PC-9 (cell line): ENCODE data around the gene HOXB9.

Experiments
- EZH2 ChIP-seq: fragments of 200-600 bp; sonication (generic); IDR thresholded peaks from 2 replicates; pipeline ENCODE4 v1.8.0; 2017; ENCODE audit warnings: antibody characterized with exemption, low read depth
- TF ChIP-seq, protein P1 (sequence below): fragments of 200-600 bp; sonication (generic); conservative IDR thresholded peaks from 2 replicates; pipeline ENCODE4 v1.6.1; 2017; ENCODE audit warnings: mixed run types, antibody characterized with exemption, mild to moderate bottlenecking, moderate library complexity

DNA sequence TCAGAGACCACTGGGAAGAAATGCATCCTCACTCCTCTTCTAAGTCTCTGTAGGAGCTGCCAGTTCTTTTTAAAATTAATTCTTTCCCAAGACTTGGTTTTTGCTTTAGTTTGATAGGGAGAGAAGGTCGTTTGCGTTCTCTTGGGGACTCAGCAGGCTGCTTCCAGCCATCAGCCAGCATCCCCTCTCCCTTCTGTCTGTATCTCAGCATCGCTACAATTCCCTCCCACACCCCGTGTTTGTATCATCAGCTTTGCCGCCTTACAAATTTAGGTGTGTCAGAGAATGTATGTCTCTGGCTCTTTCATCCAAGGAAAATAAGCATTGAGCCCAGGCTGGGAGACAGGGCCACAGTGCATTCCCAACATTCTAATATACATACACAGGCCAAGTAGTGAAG lies 26.8 kb downstream of the HOXB9 start:
- TF ChIP-seq, protein P1, sequence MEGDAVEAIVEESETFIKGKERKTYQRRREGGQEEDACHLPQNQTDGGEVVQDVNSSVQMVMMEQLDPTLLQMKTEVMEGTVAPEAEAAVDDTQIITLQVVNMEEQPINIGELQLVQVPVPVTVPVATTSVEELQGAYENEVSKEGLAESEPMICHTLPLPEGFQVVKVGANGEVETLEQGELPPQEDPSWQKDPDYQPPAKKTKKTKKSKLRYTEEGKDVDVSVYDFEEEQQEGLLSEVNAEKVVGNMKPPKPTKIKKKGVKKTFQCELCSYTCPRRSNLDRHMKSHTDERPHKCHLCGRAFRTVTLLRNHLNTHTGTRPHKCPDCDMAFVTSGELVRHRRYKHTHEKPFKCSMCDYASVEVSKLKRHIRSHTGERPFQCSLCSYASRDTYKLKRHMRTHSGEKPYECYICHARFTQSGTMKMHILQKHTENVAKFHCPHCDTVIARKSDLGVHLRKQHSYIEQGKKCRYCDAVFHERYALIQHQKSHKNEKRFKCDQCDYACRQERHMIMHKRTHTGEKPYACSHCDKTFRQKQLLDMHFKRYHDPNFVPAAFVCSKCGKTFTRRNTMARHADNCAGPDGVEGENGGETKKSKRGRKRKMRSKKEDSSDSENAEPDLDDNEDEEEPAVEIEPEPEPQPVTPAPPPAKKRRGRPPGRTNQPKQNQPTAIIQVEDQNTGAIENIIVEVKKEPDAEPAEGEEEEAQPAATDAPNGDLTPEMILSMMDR: no peak
- no peak for TF ChIP-seq EZH2
